ENCODE measurements around the gene DENND4B. TPM values are rescaled to one million over a fixed set of nuclear protein-coding genes. Genes with fewer than 3 reads are reported as not detected.
A peak's percentile ranks its signal among the peaks of the same experiment; 100 is the strongest.

The DENND4B gene
- total and polyA plus RNA-seq, 4 donors = 9.7 to 27.2 (median 11.6) TPM

DNA sequence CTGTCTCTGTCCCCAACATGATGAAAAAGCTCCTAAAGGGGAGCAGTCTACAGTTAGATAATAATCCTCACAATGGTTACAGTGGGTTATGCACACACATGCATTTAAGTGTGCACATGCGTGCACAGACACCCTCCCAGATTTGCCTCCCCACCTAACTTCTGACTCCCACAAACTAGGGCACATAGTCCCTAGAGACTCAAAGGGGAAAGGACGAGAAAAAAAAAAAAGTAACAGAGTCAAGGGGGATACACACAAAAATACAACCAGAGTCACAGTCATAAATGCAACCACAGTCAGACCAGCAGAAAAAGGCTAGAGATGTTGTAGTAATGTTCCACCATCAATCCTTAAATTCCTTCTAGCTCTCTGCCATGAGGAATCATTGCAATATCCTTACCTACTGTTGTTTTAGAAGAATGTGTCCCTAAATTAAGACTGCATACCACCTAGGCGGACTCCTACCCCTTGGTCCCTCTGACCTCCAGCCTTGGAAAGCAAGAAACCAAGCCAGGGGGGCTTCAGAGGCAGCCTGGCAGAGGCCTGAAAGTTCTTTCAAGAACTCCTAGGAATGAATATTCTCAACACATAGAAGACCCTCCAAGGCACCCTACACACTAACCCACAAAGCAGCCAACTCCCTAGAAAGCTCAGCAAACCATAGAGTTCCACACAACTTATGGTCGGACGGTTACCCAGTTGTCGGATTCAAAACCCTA lies 10.6 kb upstream of the DENND4B start:
- Histone ChIP-seq H3K36me3 (ENCODE audit: control insufficient read depth in 4 of 4, insufficient read depth in 3 of 4, low read depth in 1 of 4, low read length in 3 of 4) (peaks cover 0 to 12% (median 6%) of the 10 kb centered on the region in 4 donors), H3K4me3 (ENCODE audit: low read depth in 1 of 3, low read length in 3 of 3) (peak overlapping the region; percentile 68 to 99 (median 89)), H3K9me3 (ENCODE audit: control insufficient read depth in 4 of 4, low read length in 3 of 4) (no peaks in the 10 kb centered on the region), H3K27me3 (ENCODE audit: control insufficient read depth in 4 of 4, insufficient read depth in 4 of 4, low read length in 3 of 4) (no peaks in the 10 kb centered on the region), H3K9ac (ENCODE audit: low read depth in 1 of 2, low read length in 2 of 2) (peak overlapping the region; percentile 73 to 89), H3K4me1 (ENCODE audit: control insufficient read depth in 4 of 4, insufficient read depth in 4 of 4, low read length in 3 of 4) (peaks cover 11 to 62% (median 50%) of the 10 kb centered on the region in 4 donors), H3K27ac (ENCODE audit: low read depth in 1 of 2, low read length in 2 of 2) (peak overlapping the region; percentile 91 to 94)
- WGBS = 34% methylated on average over 6 of the region's 6 CpGs
- TF ChIP-seq GABPA (IDR thresholded peaks at IDR 0.05 in 1 of 2, conservative IDR thresholded peaks at IDR 0.05 in 1 of 2) (no peak), RXRA (IDR thresholded peaks at IDR 0.05) (no peak), SP1 (IDR thresholded peaks at IDR 0.05) (no peak), HNF4G (IDR thresholded peaks at IDR 0.05) (no peak), JUND (IDR thresholded peaks at IDR 0.05) (no peak), RAD21 (IDR thresholded peaks at IDR 0.05) (no peak), HNF4A (conservative IDR thresholded peaks at IDR 0.05) (no peak), EGR1 (IDR thresholded peaks at IDR 0.05; ENCODE audit: low read depth in 2 of 2) (no peak), NR2F2 (IDR thresholded peaks at IDR 0.05) (no peak)
- TF ChIP-seq, protein P1, sequence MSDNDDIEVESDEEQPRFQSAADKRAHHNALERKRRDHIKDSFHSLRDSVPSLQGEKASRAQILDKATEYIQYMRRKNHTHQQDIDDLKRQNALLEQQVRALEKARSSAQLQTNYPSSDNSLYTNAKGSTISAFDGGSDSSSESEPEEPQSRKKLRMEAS (IDR thresholded peaks at IDR 0.05) = no peak
- TF ChIP-seq, protein P2, sequence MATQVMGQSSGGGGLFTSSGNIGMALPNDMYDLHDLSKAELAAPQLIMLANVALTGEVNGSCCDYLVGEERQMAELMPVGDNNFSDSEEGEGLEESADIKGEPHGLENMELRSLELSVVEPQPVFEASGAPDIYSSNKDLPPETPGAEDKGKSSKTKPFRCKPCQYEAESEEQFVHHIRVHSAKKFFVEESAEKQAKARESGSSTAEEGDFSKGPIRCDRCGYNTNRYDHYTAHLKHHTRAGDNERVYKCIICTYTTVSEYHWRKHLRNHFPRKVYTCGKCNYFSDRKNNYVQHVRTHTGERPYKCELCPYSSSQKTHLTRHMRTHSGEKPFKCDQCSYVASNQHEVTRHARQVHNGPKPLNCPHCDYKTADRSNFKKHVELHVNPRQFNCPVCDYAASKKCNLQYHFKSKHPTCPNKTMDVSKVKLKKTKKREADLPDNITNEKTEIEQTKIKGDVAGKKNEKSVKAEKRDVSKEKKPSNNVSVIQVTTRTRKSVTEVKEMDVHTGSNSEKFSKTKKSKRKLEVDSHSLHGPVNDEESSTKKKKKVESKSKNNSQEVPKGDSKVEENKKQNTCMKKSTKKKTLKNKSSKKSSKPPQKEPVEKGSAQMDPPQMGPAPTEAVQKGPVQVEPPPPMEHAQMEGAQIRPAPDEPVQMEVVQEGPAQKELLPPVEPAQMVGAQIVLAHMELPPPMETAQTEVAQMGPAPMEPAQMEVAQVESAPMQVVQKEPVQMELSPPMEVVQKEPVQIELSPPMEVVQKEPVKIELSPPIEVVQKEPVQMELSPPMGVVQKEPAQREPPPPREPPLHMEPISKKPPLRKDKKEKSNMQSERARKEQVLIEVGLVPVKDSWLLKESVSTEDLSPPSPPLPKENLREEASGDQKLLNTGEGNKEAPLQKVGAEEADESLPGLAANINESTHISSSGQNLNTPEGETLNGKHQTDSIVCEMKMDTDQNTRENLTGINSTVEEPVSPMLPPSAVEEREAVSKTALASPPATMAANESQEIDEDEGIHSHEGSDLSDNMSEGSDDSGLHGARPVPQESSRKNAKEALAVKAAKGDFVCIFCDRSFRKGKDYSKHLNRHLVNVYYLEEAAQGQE (IDR thresholded peaks at IDR 0.05) = no peak
- TF ChIP-seq, protein P3, sequence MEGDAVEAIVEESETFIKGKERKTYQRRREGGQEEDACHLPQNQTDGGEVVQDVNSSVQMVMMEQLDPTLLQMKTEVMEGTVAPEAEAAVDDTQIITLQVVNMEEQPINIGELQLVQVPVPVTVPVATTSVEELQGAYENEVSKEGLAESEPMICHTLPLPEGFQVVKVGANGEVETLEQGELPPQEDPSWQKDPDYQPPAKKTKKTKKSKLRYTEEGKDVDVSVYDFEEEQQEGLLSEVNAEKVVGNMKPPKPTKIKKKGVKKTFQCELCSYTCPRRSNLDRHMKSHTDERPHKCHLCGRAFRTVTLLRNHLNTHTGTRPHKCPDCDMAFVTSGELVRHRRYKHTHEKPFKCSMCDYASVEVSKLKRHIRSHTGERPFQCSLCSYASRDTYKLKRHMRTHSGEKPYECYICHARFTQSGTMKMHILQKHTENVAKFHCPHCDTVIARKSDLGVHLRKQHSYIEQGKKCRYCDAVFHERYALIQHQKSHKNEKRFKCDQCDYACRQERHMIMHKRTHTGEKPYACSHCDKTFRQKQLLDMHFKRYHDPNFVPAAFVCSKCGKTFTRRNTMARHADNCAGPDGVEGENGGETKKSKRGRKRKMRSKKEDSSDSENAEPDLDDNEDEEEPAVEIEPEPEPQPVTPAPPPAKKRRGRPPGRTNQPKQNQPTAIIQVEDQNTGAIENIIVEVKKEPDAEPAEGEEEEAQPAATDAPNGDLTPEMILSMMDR (IDR thresholded peaks at IDR 0.05; ENCODE audit: low read depth, low read length, missing input control) = no peak
- TF ChIP-seq, protein P4, sequence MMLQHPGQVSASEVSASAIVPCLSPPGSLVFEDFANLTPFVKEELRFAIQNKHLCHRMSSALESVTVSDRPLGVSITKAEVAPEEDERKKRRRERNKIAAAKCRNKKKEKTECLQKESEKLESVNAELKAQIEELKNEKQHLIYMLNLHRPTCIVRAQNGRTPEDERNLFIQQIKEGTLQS (IDR thresholded peaks at IDR 0.05) = no peak
- no peak for DNase-seq (ENCODE audit: low spot score)

DNA sequence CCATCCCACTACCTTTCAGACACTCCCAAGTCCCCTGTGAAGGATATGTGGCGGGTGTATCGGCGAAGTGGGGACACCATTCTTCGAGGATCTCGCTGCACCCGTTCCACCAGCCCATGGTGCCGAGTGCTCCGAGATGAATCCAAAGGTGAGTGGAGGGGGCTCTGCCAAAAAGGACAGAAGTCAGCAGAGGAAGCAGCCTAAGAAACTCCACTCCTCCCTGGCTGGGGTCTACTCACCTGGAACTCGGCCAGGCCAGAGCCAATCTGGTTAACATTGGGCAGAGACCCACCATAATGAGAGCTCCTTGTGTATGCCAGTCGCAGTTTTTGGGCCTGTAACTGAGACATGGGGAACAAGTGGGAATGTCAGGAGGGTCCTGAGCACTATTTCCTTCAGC lies 8.3 kb upstream of the DENND4B start:
- Histone ChIP-seq H3K9me3 (ENCODE audit: control insufficient read depth in 4 of 4, low read length in 3 of 4) (no peaks in the 10 kb centered on the region), H3K4me3 (ENCODE audit: low read depth in 1 of 3, low read length in 3 of 3) (no peak overlapping the region), H3K4me1 (ENCODE audit: control insufficient read depth in 4 of 4, insufficient read depth in 4 of 4, low read length in 3 of 4) (peaks cover 10 to 53% (median 46%) of the 10 kb centered on the region in 4 donors), H3K9ac (ENCODE audit: low read depth in 1 of 2, low read length in 2 of 2) (no peak overlapping the region), H3K27ac (ENCODE audit: low read depth in 1 of 2, low read length in 2 of 2) (peak overlapping the region; percentile 48 to 55), H3K27me3 (ENCODE audit: control insufficient read depth in 4 of 4, insufficient read depth in 4 of 4, low read length in 3 of 4) (no peaks in the 10 kb centered on the region), H3K36me3 (ENCODE audit: control insufficient read depth in 4 of 4, insufficient read depth in 3 of 4, low read depth in 1 of 4, low read length in 3 of 4) (peaks cover 6 to 26% (median 22%) of the 10 kb centered on the region in 4 donors)
- TF ChIP-seq RAD21 (IDR thresholded peaks at IDR 0.05) (no peak), HNF4A (conservative IDR thresholded peaks at IDR 0.05) (no peak), GABPA (IDR thresholded peaks at IDR 0.05 in 1 of 2, conservative IDR thresholded peaks at IDR 0.05 in 1 of 2) (no peak), EGR1 (IDR thresholded peaks at IDR 0.05; ENCODE audit: low read depth in 2 of 2) (no peak), TAF1 (conservative IDR thresholded peaks at IDR 0.05) (no peak), HNF4G (IDR thresholded peaks at IDR 0.05) (no peak), YY1 (IDR thresholded peaks at IDR 0.05) (no peak)
- TF ChIP-seq, protein P2 (IDR thresholded peaks at IDR 0.05) = no peak
- TF ChIP-seq, protein P3 (IDR thresholded peaks at IDR 0.05; ENCODE audit: low read depth, low read length, missing input control) = no peak
- TF ChIP-seq, protein P5, sequence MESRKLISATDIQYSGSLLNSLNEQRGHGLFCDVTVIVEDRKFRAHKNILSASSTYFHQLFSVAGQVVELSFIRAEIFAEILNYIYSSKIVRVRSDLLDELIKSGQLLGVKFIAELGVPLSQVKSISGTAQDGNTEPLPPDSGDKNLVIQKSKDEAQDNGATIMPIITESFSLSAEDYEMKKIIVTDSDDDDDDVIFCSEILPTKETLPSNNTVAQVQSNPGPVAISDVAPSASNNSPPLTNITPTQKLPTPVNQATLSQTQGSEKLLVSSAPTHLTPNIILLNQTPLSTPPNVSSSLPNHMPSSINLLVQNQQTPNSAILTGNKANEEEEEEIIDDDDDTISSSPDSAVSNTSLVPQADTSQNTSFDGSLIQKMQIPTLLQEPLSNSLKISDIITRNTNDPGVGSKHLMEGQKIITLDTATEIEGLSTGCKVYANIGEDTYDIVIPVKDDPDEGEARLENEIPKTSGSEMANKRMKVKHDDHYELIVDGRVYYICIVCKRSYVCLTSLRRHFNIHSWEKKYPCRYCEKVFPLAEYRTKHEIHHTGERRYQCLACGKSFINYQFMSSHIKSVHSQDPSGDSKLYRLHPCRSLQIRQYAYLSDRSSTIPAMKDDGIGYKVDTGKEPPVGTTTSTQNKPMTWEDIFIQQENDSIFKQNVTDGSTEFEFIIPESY (IDR thresholded peaks at IDR 0.05) = no peak
- DNase-seq (ENCODE audit: low spot score) = no peak
- WGBS = 96% methylated on average over 10 of the region's 10 CpGs
